PC-9 (cell line): ENCODE measurements around the gene CBX1. TPM values are rescaled to one million over a fixed set of nuclear protein-coding genes. Genes with fewer than 3 reads are reported as not detected.

Experiments used
- BruUV-seq: library from RNA; stranded (reverse); fragments of 400-500 nt; replicated peaks from 2 replicates; lab custom pipeline; 2021; lab: Mats Ljungman, UMichigan
- CTCF ChIA-PET: fragments of 300-600 bp; sonication (Branson Sonifier 250); formaldehyde crosslinking; loops from one replicate; lab custom pipeline; 2022; ENCODE audit warnings: antibody characterized with exemption; lab: Charles Lee
- POLR2A ChIA-PET: fragments of 300-600 bp; sonication (Branson Sonifier 250); formaldehyde crosslinking; loops from one replicate; lab custom pipeline; 2022; ENCODE audit warnings: antibody characterized with exemption; ENCODE audit not compliant: unreplicated experiment; lab: Charles Lee
- DNase-seq, 2 experiments: peaks; one replicate each; pipeline versions ENCODE4 v3.0.0 to v3.0.0-alpha.2; 2015 to 2022; ENCODE audit warnings: mixed read lengths in 1 of 2
- H2AFZ ChIP-seq: fragments of 200-600 bp; sonication (generic); 2 replicates; pipeline ENCODE4 v1.8.1; 2017; ENCODE audit warnings: antibody characterized with exemption
- H3F3A ChIP-seq: fragments of 200-600 bp; sonication (generic); 2 replicates; pipeline ENCODE4 v1.8.1; 2017; ENCODE audit warnings: antibody characterized with exemption, mild to moderate bottlenecking, low read depth; ENCODE audit not compliant: insufficient read depth
- H3K27ac ChIP-seq: fragments of 200-600 bp; sonication (generic); 2 replicates; pipeline ENCODE4 v1.6.1; 2016; ENCODE audit warnings: mixed run types
- H3K27me3 ChIP-seq: fragments of 200-600 bp; sonication (generic); 2 replicates; pipeline ENCODE4 v1.6.1; 2016; ENCODE audit warnings: low read depth, mixed run types; ENCODE audit not compliant: insufficient read depth
- H3K36me3 ChIP-seq: fragments of 200-600 bp; sonication (generic); 2 replicates; pipeline ENCODE4 v1.6.1; 2016; ENCODE audit warnings: low read depth, mixed run types
- H3K4me1 ChIP-seq: fragments of 200-600 bp; sonication (generic); replicated peaks from 2 replicates; pipeline ENCODE4 v1.6.1; 2016; ENCODE audit warnings: mixed run types; ENCODE audit not compliant: insufficient read depth
- H3K4me2 ChIP-seq: fragments of 200-600 bp; sonication (generic); 2 replicates; pipeline ENCODE4 v1.6.1; 2017; ENCODE audit warnings: mixed run types
- H3K4me3 ChIP-seq: fragments of 200-600 bp; sonication (generic); 2 replicates; pipeline ENCODE4 v1.6.1; 2016; ENCODE audit warnings: mixed run types
- H3K79me2 ChIP-seq: fragments of 200-600 bp; sonication (generic); 2 replicates; pipeline ENCODE4 v1.6.1; 2017; ENCODE audit warnings: low read depth, mixed run types
- H3K9me2 ChIP-seq: fragments of 200-600 bp; sonication (generic); 2 replicates; pipeline ENCODE4 v1.8.1; 2017; ENCODE audit warnings: mild to moderate bottlenecking; ENCODE audit not compliant: insufficient read depth
- H3K9me3 ChIP-seq: fragments of 200-600 bp; sonication (generic); 2 replicates; pipeline ENCODE4 v1.8.1; 2016; ENCODE audit warnings: low read depth; ENCODE audit not compliant: insufficient read depth
- H4K20me1 ChIP-seq: fragments of 200-600 bp; sonication (generic); 2 replicates; pipeline ENCODE4 v1.8.1; 2017; ENCODE audit not compliant: insufficient read depth
- EZH2 ChIP-seq: fragments of 200-600 bp; sonication (generic); IDR thresholded peaks from 2 replicates; pipeline ENCODE4 v1.8.0; 2017; ENCODE audit warnings: antibody characterized with exemption, low read depth
- intact Hi-C: fragments of 100-400 bp; cut with micrococcal nuclease; formaldehyde crosslinking; loops from one replicate; pipeline ENCODE4 v1.10.0; 2022; ENCODE audit not compliant: unreplicated experiment
- total RNA-seq: library from RNA; stranded (reverse); gene quantifications from 2 replicates; pipeline ENCODE4 v1.2.3, GENCODE V29; 2021
- TF ChIP-seq, protein P1 (sequence below): fragments of 200-600 bp; sonication (generic); conservative IDR thresholded peaks from 2 replicates; pipeline ENCODE4 v1.6.1; 2017; ENCODE audit warnings: mixed run types, antibody characterized with exemption, mild to moderate bottlenecking, moderate library complexity

CBX1 gene
- total RNA-seq, 1 experiment from 2014 or later: 93.9 TPM

DNA sequence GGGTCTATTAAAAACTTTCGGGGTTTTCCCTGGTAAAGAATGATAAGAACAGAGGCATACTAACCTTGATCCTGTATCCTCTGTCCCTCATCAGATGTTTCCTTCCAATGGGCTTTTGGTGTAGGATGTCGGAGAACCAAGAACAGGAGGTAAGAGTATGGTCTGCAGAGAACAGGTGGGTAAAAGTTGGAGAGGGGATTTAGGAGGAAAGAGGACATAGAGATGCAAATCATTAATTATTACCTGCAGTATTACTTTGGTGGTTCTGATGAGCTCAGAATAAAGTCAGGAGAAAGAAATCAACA lies 10.6 kb upstream of the CBX1 start:
- ChIA-PET CTCF (no interaction called here), POLR2A (interaction anchor here (0.6 kb wide), 2 partner anchors 9 to 471 kb away, joined by 3 to 7 read pairs; no protein-coding TSS in a partner anchor)
- H3K4me3 ChIP-seq: no peak overlapping the region
- H3K4me1 ChIP-seq: peaks cover 8% of the 10 kb centered on the region
- peaks cover 40% of the 10 kb centered on the region for H3K79me2 ChIP-seq
- H3K27me3 ChIP-seq: no peaks in the 10 kb centered on the region
- H4K20me1 ChIP-seq: no peaks in the 10 kb centered on the region; the same call in 1 of the 2 replicates
- no peak overlapping the region for H3K27ac ChIP-seq
- BruUV-seq: no TSS peak
- H3F3A ChIP-seq: peaks cover 26% of the 10 kb centered on the region
- TF ChIP-seq, protein P1, sequence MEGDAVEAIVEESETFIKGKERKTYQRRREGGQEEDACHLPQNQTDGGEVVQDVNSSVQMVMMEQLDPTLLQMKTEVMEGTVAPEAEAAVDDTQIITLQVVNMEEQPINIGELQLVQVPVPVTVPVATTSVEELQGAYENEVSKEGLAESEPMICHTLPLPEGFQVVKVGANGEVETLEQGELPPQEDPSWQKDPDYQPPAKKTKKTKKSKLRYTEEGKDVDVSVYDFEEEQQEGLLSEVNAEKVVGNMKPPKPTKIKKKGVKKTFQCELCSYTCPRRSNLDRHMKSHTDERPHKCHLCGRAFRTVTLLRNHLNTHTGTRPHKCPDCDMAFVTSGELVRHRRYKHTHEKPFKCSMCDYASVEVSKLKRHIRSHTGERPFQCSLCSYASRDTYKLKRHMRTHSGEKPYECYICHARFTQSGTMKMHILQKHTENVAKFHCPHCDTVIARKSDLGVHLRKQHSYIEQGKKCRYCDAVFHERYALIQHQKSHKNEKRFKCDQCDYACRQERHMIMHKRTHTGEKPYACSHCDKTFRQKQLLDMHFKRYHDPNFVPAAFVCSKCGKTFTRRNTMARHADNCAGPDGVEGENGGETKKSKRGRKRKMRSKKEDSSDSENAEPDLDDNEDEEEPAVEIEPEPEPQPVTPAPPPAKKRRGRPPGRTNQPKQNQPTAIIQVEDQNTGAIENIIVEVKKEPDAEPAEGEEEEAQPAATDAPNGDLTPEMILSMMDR: no peak
- TF ChIP-seq EZH2: no peak
- no peak for DNase-seq
- no peaks in the 10 kb centered on the region for H3K9me3 ChIP-seq
- H3K4me2 ChIP-seq: no peak overlapping the region
- no peaks in the 10 kb centered on the region for H3K36me3 ChIP-seq
- intact Hi-C loops: no loop called here
- no peaks in the 10 kb centered on the region for H3K9me2 ChIP-seq
- H2AFZ ChIP-seq: no peak overlapping the region

DNA sequence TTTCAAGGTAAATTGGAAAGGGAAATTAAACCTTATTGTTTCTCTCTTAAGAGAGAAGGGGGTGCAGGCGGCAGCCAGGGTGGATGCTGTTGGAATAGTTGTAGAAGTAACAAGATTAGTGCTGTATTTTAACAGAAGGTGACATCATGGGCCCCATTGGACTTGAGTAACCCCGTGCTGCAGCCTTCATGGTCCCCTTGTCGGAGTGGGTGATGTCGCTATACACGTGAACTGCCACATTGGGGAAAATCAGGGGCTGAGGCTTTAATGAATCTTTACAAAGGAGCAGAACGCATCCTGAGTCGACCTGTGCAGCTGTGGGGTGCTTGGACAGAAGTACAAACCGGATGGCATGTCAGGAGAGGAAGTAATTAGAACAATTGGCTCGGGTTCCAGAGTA lies 9.5 kb upstream of the CBX1 start:
- no peaks in the 10 kb centered on the region for H3K27me3 ChIP-seq
- H3K9me3 ChIP-seq: no peaks in the 10 kb centered on the region
- no peak overlapping the region for H3K27ac ChIP-seq
- peaks cover 8% of the 10 kb centered on the region for H3K4me1 ChIP-seq
- H3K9me2 ChIP-seq: no peaks in the 10 kb centered on the region
- H3K36me3 ChIP-seq: no peaks in the 10 kb centered on the region
- CTCF ChIA-PET: no interaction called here
- no TSS peak for BruUV-seq
- H3K79me2 ChIP-seq: peaks cover 40% of the 10 kb centered on the region
- H3K4me2 ChIP-seq: no peak overlapping the region
- H3F3A ChIP-seq: peaks cover 29% of the 10 kb centered on the region
- TF ChIP-seq, protein P1: no peak
- no peak for DNase-seq
- POLR2A ChIA-PET: no interaction called here
- intact Hi-C loops: no loop called here
- no peak overlapping the region for H2AFZ ChIP-seq
- H4K20me1 ChIP-seq: no peaks in the 10 kb centered on the region; the same call in 1 of the 2 replicates
- no peak overlapping the region for H3K4me3 ChIP-seq

DNA sequence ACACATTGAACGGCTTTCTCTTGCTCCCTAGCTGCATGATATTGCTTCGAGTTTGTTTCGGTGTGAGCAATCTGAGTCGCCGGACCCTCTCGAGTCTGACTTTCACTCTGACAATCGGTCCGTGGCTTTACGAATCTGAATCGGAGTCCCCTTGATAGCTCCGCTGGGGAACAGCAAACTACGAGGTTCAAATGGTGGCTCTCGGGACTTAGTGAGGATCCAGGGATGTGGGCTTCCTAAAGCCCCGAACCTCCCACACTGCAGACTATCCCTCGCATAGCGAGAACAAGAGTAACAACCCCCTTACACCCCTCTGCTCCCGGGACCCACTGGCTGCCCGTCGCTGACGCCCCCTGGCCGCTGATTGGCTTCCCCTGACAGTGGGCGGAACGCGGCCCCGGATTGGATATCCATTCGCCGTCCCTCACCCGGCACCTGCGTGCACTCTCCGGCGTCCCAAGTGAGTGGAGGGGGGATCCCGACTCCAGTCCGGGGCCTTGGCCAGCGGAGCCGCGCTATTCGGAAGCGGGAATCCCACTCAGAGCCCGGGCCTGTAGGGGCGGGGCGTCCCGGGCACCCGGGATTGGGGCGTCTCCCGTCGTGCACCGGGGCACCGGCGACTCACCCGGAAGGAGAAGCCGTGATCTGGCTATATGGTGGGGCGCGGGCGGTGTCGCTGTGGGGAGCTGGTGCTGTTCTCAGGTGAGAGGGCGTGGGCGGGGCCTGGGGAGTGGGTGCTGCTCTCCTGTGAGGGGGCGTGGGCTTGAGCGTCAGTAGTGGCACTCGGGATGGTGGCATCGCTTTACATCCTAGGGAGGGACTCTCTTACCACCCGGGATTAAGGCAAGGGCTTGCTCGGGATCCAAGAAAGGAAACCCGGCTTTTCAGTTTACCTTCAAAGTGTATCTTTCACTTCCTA lies 6.1 kb upstream of the CBX1 start, which contains the start of gene SNX11:
Gene SNX11, plus strand, starts transcription at position 630 of the 919 bp plus-strand sequence. CDS start 4,278 bp downstream, outside the sequence.
- Histone ChIP-seq H3K79me2 (peaks cover 40% of the 10 kb centered on the region), H3K4me1 (peaks cover 8% of the 10 kb centered on the region), H3K9me3 (0 out of 2 replicates have a peak, but pooled peaks cover 4% of the 10 kb centered on the region), H3K4me3 (peak within 1 kb of the TSS; percentile 94), H3K4me2 (peak within 1 kb of the TSS; percentile 89), H4K20me1 (no peaks in the 10 kb centered on the region; the same call in 1 of the 2 replicates), H3K27ac (peak within 1 kb of the TSS; percentile 90), H3F3A (peaks cover 32% of the 10 kb centered on the region), H3K9me2 (no peaks in the 10 kb centered on the region), H3K36me3 (no peaks in the 10 kb centered on the region), H3K27me3 (no peaks in the 10 kb centered on the region), H2AFZ (peak within 1 kb of the TSS; percentile 100)
- TSS peak; percentile 75 for BruUV-seq
- DNase-seq: peak; percentile 90 to 94
- TF ChIP-seq EZH2: no peak
- TF ChIP-seq, protein P1: peak; percentile 50; the same call in 1 of the 2 replicates
- intact Hi-C loops: no loop called here
- ChIA-PET POLR2A (interaction anchor here (0.5 to 0.7 kb wide), 5 partner anchors 16 to 379 kb away, joined by 3 to 6 read pairs (median 3); no protein-coding TSS in a partner anchor), CTCF (interaction anchor here (0.6 to 1.3 kb wide), 2 partner anchors 11 to 80 kb away, joined by 3 read pairs; no protein-coding TSS in a partner anchor)
